Liver (tissue), 9 donors: Measurements from ENCODE around the gene BTBD17. TPM values are rescaled to one million over a fixed set of nuclear protein-coding genes. Genes with fewer than 3 reads are reported as not detected.

Source experiments
- DNase-seq: peaks from one replicate; pipeline ENCODE4 v3.0.0-alpha.2; 2017; ENCODE audit warnings: low spot score
- H3K27ac ChIP-seq, 2 donors: one replicate each; pipeline ENCODE4 v1.7.0; 2013; ENCODE audit warnings: inconsistent platforms in 2 of 2, low read length in 2 of 2, control low read depth in 1 of 2, low read depth in 1 of 2, mild to moderate bottlenecking in 1 of 2
- H3K27me3 ChIP-seq, 4 donors: one replicate each; pipeline versions ENCODE4 v1.6.1 to v1.7.0; 2013; ENCODE audit warnings: low read length in 3 of 4, inconsistent platforms in 1 of 4, mild to moderate bottlenecking in 1 of 4, moderate library complexity in 1 of 4; ENCODE audit not compliant: control insufficient read depth in 4 of 4, insufficient read depth in 4 of 4
- H3K36me3 ChIP-seq, 4 donors: one replicate each; pipeline versions ENCODE4 v1.6.1 to v1.7.0; 2013; ENCODE audit warnings: low read length in 3 of 4, mild to moderate bottlenecking in 3 of 4, low read depth in 1 of 4, moderate library complexity in 1 of 4; ENCODE audit not compliant: control insufficient read depth in 4 of 4, insufficient read depth in 3 of 4
- H3K4me1 ChIP-seq, 4 donors: one replicate each; pipeline versions ENCODE4 v1.6.1 to v1.7.0; 2013; ENCODE audit warnings: low read length in 3 of 4, mild to moderate bottlenecking in 3 of 4, moderate library complexity in 1 of 4; ENCODE audit not compliant: control insufficient read depth in 4 of 4, insufficient read depth in 4 of 4
- H3K4me3 ChIP-seq, 3 donors: one replicate each; pipeline versions ENCODE4 v1.6.1 to v1.7.0; 2013; ENCODE audit warnings: low read length in 3 of 3, control low read depth in 1 of 3, low read depth in 1 of 3, mild to moderate bottlenecking in 1 of 3
- H3K9ac ChIP-seq, 2 donors: one replicate each; pipeline ENCODE4 v1.7.0; 2013; ENCODE audit warnings: low read length in 2 of 2, mild to moderate bottlenecking in 2 of 2, moderate library complexity in 2 of 2, control low read depth in 1 of 2, low read depth in 1 of 2
- H3K9me3 ChIP-seq, 4 donors: one replicate each; pipeline versions ENCODE4 v1.6.1 to v1.7.0; 2013; ENCODE audit warnings: low read length in 3 of 4; ENCODE audit not compliant: control insufficient read depth in 4 of 4
- EGR1 ChIP-seq, 2 donors: IDR thresholded peaks; 2 replicates each; pipeline ENCODE4 v1.6.1; 2016 to 2018; ENCODE audit warnings: antibody characterized with exemption in 2 of 2, low read depth in 2 of 2
- FOXA1 ChIP-seq: IDR thresholded peaks from 2 replicates; pipeline ENCODE4 v1.6.1; 2016; ENCODE audit warnings: antibody characterized with exemption
- FOXA2 ChIP-seq: IDR thresholded peaks from 2 replicates; pipeline ENCODE4 v1.6.1; 2016; ENCODE audit warnings: antibody characterized with exemption
- GABPA ChIP-seq, 2 donors: IDR thresholded peaks in 1 of 2; conservative IDR thresholded peaks in 1 of 2; 2 replicates each; pipeline ENCODE4 v1.6.1; 2016; ENCODE audit warnings: antibody characterized with exemption in 2 of 2, mild to moderate bottlenecking in 1 of 2, moderate library complexity in 1 of 2
- HNF4A ChIP-seq, 2 donors: conservative IDR thresholded peaks; 2 replicates each; pipeline ENCODE4 v1.6.1; 2016; ENCODE audit warnings: antibody characterized with exemption in 2 of 2, mild to moderate bottlenecking in 2 of 2
- HNF4G ChIP-seq: IDR thresholded peaks from 2 replicates; pipeline ENCODE4 v1.6.1; 2016; ENCODE audit warnings: antibody characterized with exemption
- JUND ChIP-seq, 2 donors: IDR thresholded peaks; 2 replicates each; pipeline ENCODE4 v1.6.1; 2016; ENCODE audit warnings: antibody characterized with exemption in 2 of 2
- NR2F2 ChIP-seq: IDR thresholded peaks from 2 replicates; pipeline ENCODE4 v1.6.1; 2016; ENCODE audit warnings: antibody characterized with exemption
- RXRA ChIP-seq, 2 donors: IDR thresholded peaks; 2 replicates each; pipeline ENCODE4 v1.6.1; 2017 to 2018; ENCODE audit warnings: antibody characterized with exemption in 2 of 2, mild to moderate bottlenecking in 1 of 2
- SP1 ChIP-seq: IDR thresholded peaks from 2 replicates; pipeline ENCODE4 v1.6.1; 2018; ENCODE audit warnings: antibody characterized with exemption, mild to moderate bottlenecking
- TAF1 ChIP-seq: conservative IDR thresholded peaks from 2 replicates; pipeline ENCODE4 v1.6.1; 2016; ENCODE audit warnings: antibody characterized with exemption, mild to moderate bottlenecking
- YY1 ChIP-seq: IDR thresholded peaks from 2 replicates; pipeline ENCODE4 v1.6.1; 2016; ENCODE audit warnings: antibody characterized with exemption, mild to moderate bottlenecking
- WGBS: extraction: QIAGEN DNeasy Blood & Tissue Kit; methylation state at CpG from one replicate; pipeline ENCODE4 v1.1.7; 2013; 5-methylcytosine and 5-hydroxymethylcytosine counted together
- polyA plus RNA-seq, 2 donors: library from polyadenylated mRNA; stranded (reverse) in 1 of 2; unstranded in 1 of 2; fragments of 200-250 nt in 1 of 2; fragments of >200 nt in 1 of 2; fragmentation: Nextera tagmentation in 1 of 2; extraction: Ambion mirVana in 1 of 2; gene quantifications; one replicate each; pipeline versions ENCODE4 v1.2.1 to v1.2.3, GENCODE V29; 2013 to 2015
- total RNA-seq, 2 donors: library from RNA; depleted of rRNA; stranded (reverse); fragments of >200 nt; gene quantifications; one replicate each; pipeline ENCODE4 v1.2.3, GENCODE V29; 2014
- TF ChIP-seq, protein P1 (sequence below): IDR thresholded peaks from 2 replicates; pipeline ENCODE4 v1.6.1; 2016; ENCODE audit warnings: antibody characterized with exemption
- TF ChIP-seq, protein P2 (sequence below): IDR thresholded peaks from 2 replicates; pipeline ENCODE4 v1.6.1; 2016; ENCODE audit warnings: antibody characterized with exemption
- TF ChIP-seq, protein P3 (sequence below): fragments of 150-350 bp; IDR thresholded peaks from 2 replicates; pipeline ENCODE4 v1.5.1; 2017; ENCODE audit warnings: improper control_type of control experiment, low read depth, low read length; ENCODE audit not compliant: missing input control
- TF ChIP-seq, protein P4 (sequence below): IDR thresholded peaks from 2 replicates; pipeline ENCODE4 v1.6.1; 2016; ENCODE audit warnings: antibody characterized with exemption
- TF ChIP-seq, protein P5 (sequence below): IDR thresholded peaks from 2 replicates; pipeline ENCODE4 v1.6.1; 2016; ENCODE audit warnings: antibody characterized with exemption, mild to moderate bottlenecking
- donor health status: healthy.
- donor health status: healthy.
- donor health status: healthy.
- donor health status: healthy.
- donor health status: healthy.

The BTBD17 gene
- total and polyA plus RNA-seq, 4 donors: not detected

DNA sequence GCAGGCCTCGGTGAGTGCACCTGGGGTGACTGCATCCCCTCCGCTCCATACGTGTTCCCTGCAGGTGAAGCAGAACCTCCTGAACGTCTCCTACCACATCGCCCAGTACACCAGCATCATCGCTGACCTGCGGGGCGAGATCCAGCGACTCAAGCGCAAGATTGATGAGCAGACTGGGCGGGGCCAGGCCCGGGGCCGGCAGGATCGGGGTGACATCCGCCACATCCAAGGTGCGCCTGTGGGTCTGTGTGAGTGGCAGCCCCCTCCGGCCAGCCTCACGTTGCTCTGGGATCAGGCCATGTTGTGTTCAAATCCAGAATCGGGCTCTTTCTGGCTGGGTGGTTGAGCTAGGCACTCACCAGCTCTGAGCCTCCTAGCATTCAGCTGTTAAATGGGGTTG, 12.5 kb downstream of the BTBD17 start:
- no peaks in the 10 kb centered on the region for H3K9me3 ChIP-seq
- 75% methylated on average over 19 of the region's 19 CpGs for WGBS
- DNase-seq: no peak

DNA sequence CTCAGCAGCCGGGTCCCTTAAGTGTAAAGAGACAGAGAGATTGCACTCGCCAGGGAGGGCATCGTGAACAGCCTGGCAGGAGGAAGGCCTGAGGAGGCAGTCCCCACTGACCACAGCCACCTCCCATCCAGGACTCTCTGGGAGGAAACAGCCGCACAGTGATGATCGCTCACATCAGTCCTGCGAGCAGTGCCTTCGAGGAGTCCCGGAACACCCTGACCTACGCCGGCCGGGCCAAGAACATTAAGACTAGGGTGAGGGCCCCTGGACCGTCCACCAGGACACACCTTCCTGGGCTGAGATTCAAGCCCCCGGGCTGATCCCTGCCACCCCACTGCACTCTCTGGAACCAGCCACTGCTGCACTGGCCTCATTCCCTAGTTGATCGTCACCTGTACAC, 14.0 kb downstream of the BTBD17 start:
- 80% methylated on average over 14 of the region's 14 CpGs for WGBS
- TF ChIP-seq RXRA (IDR thresholded peaks at IDR 0.05) (no peak), FOXA2 (no peak), SP1 (no peak), FOXA1 (no peak), JUND (IDR thresholded peaks at IDR 0.05) (no peak), HNF4A (conservative IDR thresholded peaks at IDR 0.05) (no peak), TAF1 (no peak)
- TF ChIP-seq, protein P1, sequence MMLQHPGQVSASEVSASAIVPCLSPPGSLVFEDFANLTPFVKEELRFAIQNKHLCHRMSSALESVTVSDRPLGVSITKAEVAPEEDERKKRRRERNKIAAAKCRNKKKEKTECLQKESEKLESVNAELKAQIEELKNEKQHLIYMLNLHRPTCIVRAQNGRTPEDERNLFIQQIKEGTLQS: no peak
- TF ChIP-seq, protein P2, sequence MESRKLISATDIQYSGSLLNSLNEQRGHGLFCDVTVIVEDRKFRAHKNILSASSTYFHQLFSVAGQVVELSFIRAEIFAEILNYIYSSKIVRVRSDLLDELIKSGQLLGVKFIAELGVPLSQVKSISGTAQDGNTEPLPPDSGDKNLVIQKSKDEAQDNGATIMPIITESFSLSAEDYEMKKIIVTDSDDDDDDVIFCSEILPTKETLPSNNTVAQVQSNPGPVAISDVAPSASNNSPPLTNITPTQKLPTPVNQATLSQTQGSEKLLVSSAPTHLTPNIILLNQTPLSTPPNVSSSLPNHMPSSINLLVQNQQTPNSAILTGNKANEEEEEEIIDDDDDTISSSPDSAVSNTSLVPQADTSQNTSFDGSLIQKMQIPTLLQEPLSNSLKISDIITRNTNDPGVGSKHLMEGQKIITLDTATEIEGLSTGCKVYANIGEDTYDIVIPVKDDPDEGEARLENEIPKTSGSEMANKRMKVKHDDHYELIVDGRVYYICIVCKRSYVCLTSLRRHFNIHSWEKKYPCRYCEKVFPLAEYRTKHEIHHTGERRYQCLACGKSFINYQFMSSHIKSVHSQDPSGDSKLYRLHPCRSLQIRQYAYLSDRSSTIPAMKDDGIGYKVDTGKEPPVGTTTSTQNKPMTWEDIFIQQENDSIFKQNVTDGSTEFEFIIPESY: no peak

More for the DNA sequence above, 12.5 kb downstream of the BTBD17 start:
- Histone ChIP-seq H3K9ac (no peak overlapping the region), H3K27me3 (peaks cover 0 to 13% (median 6%) of the 10 kb centered on the region in 4 donors), H3K36me3 (no peaks in the 10 kb centered on the region), H3K4me3 (no peak overlapping the region), H3K4me1 (peaks cover 0 to 2% (median 0%) of the 10 kb centered on the region in 4 donors), H3K27ac (no peak overlapping the region)
- TF ChIP-seq FOXA1: no peak
- TF ChIP-seq, protein P3, sequence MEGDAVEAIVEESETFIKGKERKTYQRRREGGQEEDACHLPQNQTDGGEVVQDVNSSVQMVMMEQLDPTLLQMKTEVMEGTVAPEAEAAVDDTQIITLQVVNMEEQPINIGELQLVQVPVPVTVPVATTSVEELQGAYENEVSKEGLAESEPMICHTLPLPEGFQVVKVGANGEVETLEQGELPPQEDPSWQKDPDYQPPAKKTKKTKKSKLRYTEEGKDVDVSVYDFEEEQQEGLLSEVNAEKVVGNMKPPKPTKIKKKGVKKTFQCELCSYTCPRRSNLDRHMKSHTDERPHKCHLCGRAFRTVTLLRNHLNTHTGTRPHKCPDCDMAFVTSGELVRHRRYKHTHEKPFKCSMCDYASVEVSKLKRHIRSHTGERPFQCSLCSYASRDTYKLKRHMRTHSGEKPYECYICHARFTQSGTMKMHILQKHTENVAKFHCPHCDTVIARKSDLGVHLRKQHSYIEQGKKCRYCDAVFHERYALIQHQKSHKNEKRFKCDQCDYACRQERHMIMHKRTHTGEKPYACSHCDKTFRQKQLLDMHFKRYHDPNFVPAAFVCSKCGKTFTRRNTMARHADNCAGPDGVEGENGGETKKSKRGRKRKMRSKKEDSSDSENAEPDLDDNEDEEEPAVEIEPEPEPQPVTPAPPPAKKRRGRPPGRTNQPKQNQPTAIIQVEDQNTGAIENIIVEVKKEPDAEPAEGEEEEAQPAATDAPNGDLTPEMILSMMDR: no peak
- TF ChIP-seq, protein P4, sequence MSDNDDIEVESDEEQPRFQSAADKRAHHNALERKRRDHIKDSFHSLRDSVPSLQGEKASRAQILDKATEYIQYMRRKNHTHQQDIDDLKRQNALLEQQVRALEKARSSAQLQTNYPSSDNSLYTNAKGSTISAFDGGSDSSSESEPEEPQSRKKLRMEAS: no peak
- TF ChIP-seq GABPA (IDR thresholded peaks at IDR 0.05 in 1 of 2, conservative IDR thresholded peaks at IDR 0.05 in 1 of 2): no peak
- TF ChIP-seq RXRA (IDR thresholded peaks at IDR 0.05): no peak
- TF ChIP-seq, protein P2: no peak
- TF ChIP-seq EGR1 (IDR thresholded peaks at IDR 0.05; ENCODE audit: low read depth in 2 of 2): no peak
- no peak for TF ChIP-seq TAF1
- no peak for TF ChIP-seq HNF4A (conservative IDR thresholded peaks at IDR 0.05)
- TF ChIP-seq, protein P5, sequence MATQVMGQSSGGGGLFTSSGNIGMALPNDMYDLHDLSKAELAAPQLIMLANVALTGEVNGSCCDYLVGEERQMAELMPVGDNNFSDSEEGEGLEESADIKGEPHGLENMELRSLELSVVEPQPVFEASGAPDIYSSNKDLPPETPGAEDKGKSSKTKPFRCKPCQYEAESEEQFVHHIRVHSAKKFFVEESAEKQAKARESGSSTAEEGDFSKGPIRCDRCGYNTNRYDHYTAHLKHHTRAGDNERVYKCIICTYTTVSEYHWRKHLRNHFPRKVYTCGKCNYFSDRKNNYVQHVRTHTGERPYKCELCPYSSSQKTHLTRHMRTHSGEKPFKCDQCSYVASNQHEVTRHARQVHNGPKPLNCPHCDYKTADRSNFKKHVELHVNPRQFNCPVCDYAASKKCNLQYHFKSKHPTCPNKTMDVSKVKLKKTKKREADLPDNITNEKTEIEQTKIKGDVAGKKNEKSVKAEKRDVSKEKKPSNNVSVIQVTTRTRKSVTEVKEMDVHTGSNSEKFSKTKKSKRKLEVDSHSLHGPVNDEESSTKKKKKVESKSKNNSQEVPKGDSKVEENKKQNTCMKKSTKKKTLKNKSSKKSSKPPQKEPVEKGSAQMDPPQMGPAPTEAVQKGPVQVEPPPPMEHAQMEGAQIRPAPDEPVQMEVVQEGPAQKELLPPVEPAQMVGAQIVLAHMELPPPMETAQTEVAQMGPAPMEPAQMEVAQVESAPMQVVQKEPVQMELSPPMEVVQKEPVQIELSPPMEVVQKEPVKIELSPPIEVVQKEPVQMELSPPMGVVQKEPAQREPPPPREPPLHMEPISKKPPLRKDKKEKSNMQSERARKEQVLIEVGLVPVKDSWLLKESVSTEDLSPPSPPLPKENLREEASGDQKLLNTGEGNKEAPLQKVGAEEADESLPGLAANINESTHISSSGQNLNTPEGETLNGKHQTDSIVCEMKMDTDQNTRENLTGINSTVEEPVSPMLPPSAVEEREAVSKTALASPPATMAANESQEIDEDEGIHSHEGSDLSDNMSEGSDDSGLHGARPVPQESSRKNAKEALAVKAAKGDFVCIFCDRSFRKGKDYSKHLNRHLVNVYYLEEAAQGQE: no peak
- TF ChIP-seq, protein P1: no peak
- TF ChIP-seq SP1: no peak
- no peak for TF ChIP-seq YY1
- TF ChIP-seq NR2F2: no peak
- no peak for TF ChIP-seq JUND (IDR thresholded peaks at IDR 0.05)
- no peak for TF ChIP-seq HNF4G

More for the DNA sequence above, 14.0 kb downstream of the BTBD17 start:
- Histone ChIP-seq H3K27ac (no peak overlapping the region), H3K9me3 (no peaks in the 10 kb centered on the region), H3K4me3 (no peak overlapping the region), H3K36me3 (no peaks in the 10 kb centered on the region), H3K27me3 (peaks cover 0 to 14% (median 3%) of the 10 kb centered on the region in 4 donors), H3K9ac (no peak overlapping the region), H3K4me1 (peaks cover 0 to 2% (median 0%) of the 10 kb centered on the region in 4 donors)
- no peak for DNase-seq
